Tibial nerve (tissue), 4 donors: ENCODE results near the gene CAMK1D. TPM values are rescaled to one million over a fixed set of nuclear protein-coding genes. Genes with fewer than 3 reads are reported as not detected.

ENCODE experiments used
- DNase-seq, 2 donors: peaks; one replicate each; pipeline ENCODE4 v3.0.0-alpha.2; 2019; ENCODE audit warnings: low spot score in 2 of 2
- H3K27ac ChIP-seq, 4 donors: fragments of 200-600 bp; sonication (generic) in 3 of 4; one replicate each; pipeline ENCODE4 v1.5.1; 2017 to 2019; ENCODE audit warnings: mild to moderate bottlenecking in 1 of 4
- H3K27me3 ChIP-seq, 2 donors: fragments of 200-600 bp; sonication (generic) in 1 of 2; one replicate each; pipeline versions ENCODE4 v1.5.1 to v1.6.0; 2017 to 2019
- H3K36me3 ChIP-seq, 3 donors: fragments of 200-600 bp; sonication (generic); one replicate each; pipeline ENCODE4 v1.5.1; 2018 to 2019
- H3K4me1 ChIP-seq, 4 donors: fragments of 200-600 bp; sonication (generic) in 3 of 4; one replicate each; pipeline ENCODE4 v1.5.1; 2017 to 2019
- H3K4me3 ChIP-seq, 4 donors: fragments of 200-600 bp; sonication (generic) in 3 of 4; one replicate each; pipeline ENCODE4 v1.5.1; 2017 to 2019; ENCODE audit warnings: mild to moderate bottlenecking in 1 of 4, moderate library complexity in 1 of 4
- H3K9me3 ChIP-seq, 4 donors: fragments of 200-600 bp; sonication (generic) in 3 of 4; one replicate each; pipeline ENCODE4 v1.5.1; 2017 to 2019
- EP300 ChIP-seq, 2 donors: sonication (generic); formaldehyde crosslinking; IDR thresholded peaks; one replicate each; pipeline ENCODE4 v1.6.1; 2017; ENCODE audit warnings: antibody characterized with exemption in 2 of 2, mild to moderate bottlenecking in 1 of 2
- POLR2A ChIP-seq, 2 donors: fragments of 450-650 bp; IDR thresholded peaks; one replicate each; pipeline ENCODE4 v1.6.1; 2017; ENCODE audit warnings: antibody characterized with exemption in 2 of 2, mild to moderate bottlenecking in 2 of 2, moderate library complexity in 2 of 2
- WGBS, 2 donors: methylation state at CpG; one replicate each; pipeline ENCODE4 v1.1.5; 2018; 5-methylcytosine and 5-hydroxymethylcytosine counted together
- total RNA-seq, 4 donors: library from RNA; depleted of rRNA; stranded (reverse); fragments of >200 nt; gene quantifications; one replicate each; pipeline ENCODE4 v1.1.0, GENCODE V29; 2016
- TF ChIP-seq, protein P1 (sequence below), 5 experiments: fragments of 200-600 bp in 3 of 5; fragments of 450-650 bp in 2 of 5; sonication (generic) in 3 of 5; IDR thresholded peaks; one replicate each; pipeline ENCODE4 v1.5.1; 2016 to 2019; ENCODE audit warnings: antibody characterized with exemption in 5 of 5, mild to moderate bottlenecking in 3 of 5, moderate library complexity in 2 of 5

CAMK1D gene
- total RNA-seq, 4 donors from 2014 or later = 6.9 to 20.5 (median 17.2) TPM

DNA sequence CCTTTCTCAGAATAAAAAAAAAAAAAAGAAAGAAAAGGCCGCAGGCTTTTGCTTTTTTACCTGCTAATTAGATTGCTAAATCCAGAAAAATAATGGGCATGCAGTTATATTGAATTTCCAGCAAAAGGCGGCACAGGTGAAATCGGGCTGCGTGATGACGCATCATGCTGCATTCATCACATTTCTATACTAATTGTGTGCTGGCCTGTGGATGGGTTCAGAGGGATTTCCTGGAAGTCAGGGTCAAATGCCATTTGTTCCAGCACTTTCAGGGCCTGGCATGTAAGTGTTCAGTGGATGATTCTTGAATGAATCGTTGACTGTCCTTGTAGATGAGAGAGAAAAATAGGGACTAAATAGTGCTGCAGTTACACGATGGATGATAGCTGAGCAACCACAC is 292.7 kb downstream of the CAMK1D start:
- TF ChIP-seq POLR2A (IDR thresholded peaks at IDR 0.05) = no peak
- TF ChIP-seq EP300 (IDR thresholded peaks at IDR 0.05) = no peak
- TF ChIP-seq, protein P1, sequence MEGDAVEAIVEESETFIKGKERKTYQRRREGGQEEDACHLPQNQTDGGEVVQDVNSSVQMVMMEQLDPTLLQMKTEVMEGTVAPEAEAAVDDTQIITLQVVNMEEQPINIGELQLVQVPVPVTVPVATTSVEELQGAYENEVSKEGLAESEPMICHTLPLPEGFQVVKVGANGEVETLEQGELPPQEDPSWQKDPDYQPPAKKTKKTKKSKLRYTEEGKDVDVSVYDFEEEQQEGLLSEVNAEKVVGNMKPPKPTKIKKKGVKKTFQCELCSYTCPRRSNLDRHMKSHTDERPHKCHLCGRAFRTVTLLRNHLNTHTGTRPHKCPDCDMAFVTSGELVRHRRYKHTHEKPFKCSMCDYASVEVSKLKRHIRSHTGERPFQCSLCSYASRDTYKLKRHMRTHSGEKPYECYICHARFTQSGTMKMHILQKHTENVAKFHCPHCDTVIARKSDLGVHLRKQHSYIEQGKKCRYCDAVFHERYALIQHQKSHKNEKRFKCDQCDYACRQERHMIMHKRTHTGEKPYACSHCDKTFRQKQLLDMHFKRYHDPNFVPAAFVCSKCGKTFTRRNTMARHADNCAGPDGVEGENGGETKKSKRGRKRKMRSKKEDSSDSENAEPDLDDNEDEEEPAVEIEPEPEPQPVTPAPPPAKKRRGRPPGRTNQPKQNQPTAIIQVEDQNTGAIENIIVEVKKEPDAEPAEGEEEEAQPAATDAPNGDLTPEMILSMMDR (IDR thresholded peaks at IDR 0.05) = no peak
- H3K27ac ChIP-seq = no peak overlapping the region

DNA sequence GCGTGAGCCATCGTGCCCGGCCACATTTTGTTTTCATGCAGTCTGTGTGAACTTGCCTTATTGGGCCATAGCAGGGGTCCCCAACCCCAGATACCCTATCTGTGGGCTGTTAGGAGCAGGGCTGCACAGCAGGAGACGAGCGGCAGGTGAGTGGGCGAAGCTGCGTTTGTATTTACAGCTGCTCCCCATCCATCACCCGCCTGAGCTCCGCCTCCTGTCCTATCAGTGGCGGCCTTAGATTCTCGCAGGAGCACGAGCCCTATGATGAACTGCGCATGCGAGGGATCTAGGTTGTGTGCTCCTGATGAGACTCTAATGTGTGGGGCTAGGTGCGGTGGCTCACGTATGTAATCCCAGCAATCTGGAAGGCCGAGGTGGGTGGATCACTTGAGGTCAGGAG is 293.9 kb downstream of the CAMK1D start:
- Histone ChIP-seq H3K27ac (no peak overlapping the region), H3K4me1 (no peaks in the 10 kb centered on the region), H3K9me3 (no peaks in the 10 kb centered on the region), H3K36me3 (no peaks in the 10 kb centered on the region), H3K4me3 (no peak overlapping the region), H3K27me3 (no peaks in the 10 kb centered on the region)
- 90 to 93% methylated on average over 16 to 17 of the region's 17 CpGs for WGBS, 2 donors
- TF ChIP-seq, protein P1 (IDR thresholded peaks at IDR 0.05) = no peak
- no peak for TF ChIP-seq POLR2A (IDR thresholded peaks at IDR 0.05)
- DNase-seq = no peak

More for the DNA sequence above, 292.7 kb downstream of the CAMK1D start:
- no peak for DNase-seq
- H3K4me1 ChIP-seq = no peaks in the 10 kb centered on the region
- H3K27me3 ChIP-seq = no peaks in the 10 kb centered on the region
- no peaks in the 10 kb centered on the region for H3K36me3 ChIP-seq
- H3K4me3 ChIP-seq = no peak overlapping the region
- WGBS, 2 donors = 86 to 91% methylated on average over 7 of the region's 7 CpGs
- H3K9me3 ChIP-seq = no peaks in the 10 kb centered on the region

DNA sequence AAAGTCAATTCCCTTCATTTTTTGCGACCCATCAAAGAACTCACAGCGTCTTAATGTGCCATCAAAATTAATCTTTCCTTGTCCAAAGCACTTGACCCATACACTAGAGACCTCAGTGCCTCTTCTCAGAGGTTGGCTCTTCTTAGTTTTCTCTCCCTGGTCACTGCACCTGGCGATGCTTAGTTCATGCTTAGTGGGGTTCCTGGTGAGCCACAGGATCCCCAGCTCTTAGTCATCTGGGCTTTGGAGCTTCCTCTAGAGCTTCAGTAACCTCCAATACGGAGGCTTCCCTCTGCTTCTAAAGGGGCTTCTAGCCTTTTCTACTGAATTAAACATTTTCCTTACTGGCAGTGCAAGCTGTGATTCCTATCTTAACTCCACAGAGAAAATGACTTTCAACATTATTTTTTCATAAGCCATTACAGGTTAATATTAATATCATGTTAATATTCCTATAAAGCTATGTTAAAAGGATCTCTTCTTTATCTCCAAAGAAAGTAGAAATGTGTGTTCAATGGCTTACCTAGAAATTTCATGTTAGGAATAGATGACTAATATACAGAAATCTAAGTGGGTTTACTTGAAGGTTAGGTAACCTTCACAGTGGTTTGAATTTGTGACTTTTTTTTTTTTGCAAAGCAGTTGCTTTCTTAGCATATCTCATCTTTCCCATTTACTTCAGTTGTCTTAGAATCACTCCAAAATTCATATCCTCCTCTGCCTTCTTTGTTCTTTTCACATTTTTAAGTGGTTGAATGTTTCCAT is 295.2 kb downstream of the CAMK1D start:
- Histone ChIP-seq H3K36me3 (no peaks in the 10 kb centered on the region), H3K27me3 (no peaks in the 10 kb centered on the region), H3K4me3 (no peak overlapping the region), H3K9me3 (no peaks in the 10 kb centered on the region), H3K4me1 (no peaks in the 10 kb centered on the region), H3K27ac (no peak overlapping the region)
- 81 to 84% methylated on average over 4 of the region's 4 CpGs for WGBS, 2 donors
- no peak for DNase-seq
- no peak for TF ChIP-seq EP300 (IDR thresholded peaks at IDR 0.05)
- TF ChIP-seq, protein P1 (IDR thresholded peaks at IDR 0.05) = no peak
- no peak for TF ChIP-seq POLR2A (IDR thresholded peaks at IDR 0.05)

DNA sequence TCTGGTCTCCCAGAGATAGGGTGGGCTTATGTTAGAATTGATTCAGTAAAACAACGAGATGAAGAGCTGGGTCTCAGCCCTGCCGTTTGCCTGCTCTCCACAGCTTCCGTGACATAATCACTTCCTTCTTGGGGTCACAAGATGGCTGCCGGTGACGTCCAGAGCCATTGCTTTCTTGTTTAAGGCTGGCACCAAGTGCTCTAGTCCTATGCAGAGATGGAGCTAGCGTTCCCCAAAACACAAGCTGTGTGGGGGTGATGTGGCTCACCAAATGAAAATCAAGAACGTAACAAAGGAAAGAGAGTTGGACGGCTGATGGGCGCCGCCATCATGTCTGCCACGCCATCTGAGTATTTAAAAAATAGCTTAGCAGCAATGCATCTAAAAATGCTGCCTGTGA is 296.1 kb downstream of the CAMK1D start:
- Histone ChIP-seq H3K4me1 (no peaks in the 10 kb centered on the region), H3K4me3 (no peak overlapping the region), H3K27ac (no peak overlapping the region), H3K27me3 (no peaks in the 10 kb centered on the region), H3K36me3 (no peaks in the 10 kb centered on the region), H3K9me3 (no peaks in the 10 kb centered on the region)
- DNase-seq = no peak
- 89 to 91% methylated on average over 11 of the region's 11 CpGs for WGBS, 2 donors
- TF ChIP-seq POLR2A (IDR thresholded peaks at IDR 0.05) (no peak), EP300 (IDR thresholded peaks at IDR 0.05) (no peak)
- TF ChIP-seq, protein P1 (IDR thresholded peaks at IDR 0.05) = no peak

DNA sequence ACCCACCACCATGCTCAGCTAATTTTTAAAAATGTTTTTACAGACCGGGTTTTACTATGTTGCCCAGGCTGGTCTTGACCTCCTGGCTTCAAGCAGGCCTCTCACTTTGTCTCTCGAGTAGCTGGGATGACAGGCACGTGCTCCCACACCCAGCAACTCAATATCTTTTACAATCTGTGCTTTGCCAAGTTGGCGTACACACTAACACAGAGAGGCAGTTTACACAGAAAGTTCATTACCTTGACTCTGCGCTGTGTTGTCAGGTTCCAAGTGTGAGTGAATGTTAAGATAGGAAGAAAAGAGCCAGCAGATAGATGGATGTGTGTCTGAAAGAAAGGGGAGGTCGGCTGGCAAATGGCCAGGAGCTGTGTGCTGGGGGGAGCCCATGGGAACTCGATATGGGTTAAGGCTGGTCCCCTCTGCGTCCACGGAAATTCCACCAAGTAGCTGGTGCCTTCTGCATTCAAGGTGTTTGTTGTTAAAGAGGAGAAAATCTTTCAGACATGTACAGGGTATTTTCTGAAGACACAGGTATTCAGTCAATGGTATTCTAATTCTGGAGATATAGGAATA is 299.8 kb downstream of the CAMK1D start:
- Histone ChIP-seq H3K4me3 (no peak overlapping the region), H3K9me3 (peaks cover 0 to 10% (median 0%) of the 10 kb centered on the region in 4 donors), H3K27me3 (no peaks in the 10 kb centered on the region), H3K4me1 (no peaks in the 10 kb centered on the region), H3K36me3 (peaks cover 0 to 6% (median 0%) of the 10 kb centered on the region in 3 donors), H3K27ac (no peak overlapping the region)
- no peak for DNase-seq
- 60 to 65% methylated on average over 9 of the region's 9 CpGs for WGBS, 2 donors
- no peak for TF ChIP-seq EP300 (IDR thresholded peaks at IDR 0.05)
- no peak for TF ChIP-seq POLR2A (IDR thresholded peaks at IDR 0.05)
- TF ChIP-seq, protein P1 (IDR thresholded peaks at IDR 0.05) = no peak
